ENCODE results near the gene UMODL1.

- TF ChIP-seq POLR2A (IDR thresholded peaks at IDR 0.05; ENCODE audit: low read depth, low read length): no peak
- TF ChIP-seq TAF1 (IDR thresholded peaks at IDR 0.05; ENCODE audit: low read depth, low read length): no peak
- no peak for TF ChIP-seq PAX5 (IDR thresholded peaks at IDR 0.05; ENCODE audit: insufficient read depth, low read length, severe bottlenecking)
- TF ChIP-seq POLR2AphosphoS5 (IDR thresholded peaks at IDR 0.05; ENCODE audit: low read depth, low read length): no peak
- no peak for TF ChIP-seq POU2F2 (IDR thresholded peaks at IDR 0.05; ENCODE audit: low read depth, low read length)
Observed at GRCh38 chr21:42037943-42038342, 33.2 kb upstream of the UMODL1 start.
